Measurements from ENCODE around the gene BEST1. TPM values are rescaled to one million over a fixed set of nuclear protein-coding genes. Genes with fewer than 3 reads are reported as not detected.

Gene BEST1
- total RNA-seq, 4 donors from 2014 or later: 3.0 to 4.0 (median 3.4) TPM

DNA sequence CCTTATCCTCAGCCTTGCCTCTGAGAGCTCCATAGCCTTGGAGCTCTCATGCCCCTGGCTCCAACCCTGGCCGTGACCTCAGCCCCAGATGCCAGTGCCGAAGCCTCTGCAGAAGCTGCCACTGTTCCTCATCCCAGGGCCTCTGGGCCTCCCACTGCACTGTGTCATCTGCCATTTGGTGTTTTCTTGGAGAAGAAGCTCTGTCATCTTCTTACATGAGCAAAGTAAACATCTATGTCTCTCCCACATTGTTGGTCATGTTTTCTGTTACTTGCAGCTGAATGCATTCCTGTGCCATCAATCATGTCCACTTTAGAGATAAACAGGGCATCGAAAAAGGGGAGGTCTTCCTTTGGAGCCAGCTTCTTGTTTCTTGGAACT lies 62.3 kb downstream of the BEST1 start:
- Histone ChIP-seq H3K4me3 (no peak overlapping the region), H3K27ac (no peak overlapping the region), H3K9me3 (no peaks in the 10 kb centered on the region), H3K4me1 (no peaks in the 10 kb centered on the region), H3K36me3 (no peaks in the 10 kb centered on the region), H3K27me3 (no peaks in the 10 kb centered on the region)
- TF ChIP-seq EP300 (IDR thresholded peaks at IDR 0.05): no peak
- WGBS, 2 donors (ENCODE audit: low coverage in 1 of 2): 60 to 67% methylated on average over 1 of the region's 3 CpGs
- no peak for ATAC-seq

DNA sequence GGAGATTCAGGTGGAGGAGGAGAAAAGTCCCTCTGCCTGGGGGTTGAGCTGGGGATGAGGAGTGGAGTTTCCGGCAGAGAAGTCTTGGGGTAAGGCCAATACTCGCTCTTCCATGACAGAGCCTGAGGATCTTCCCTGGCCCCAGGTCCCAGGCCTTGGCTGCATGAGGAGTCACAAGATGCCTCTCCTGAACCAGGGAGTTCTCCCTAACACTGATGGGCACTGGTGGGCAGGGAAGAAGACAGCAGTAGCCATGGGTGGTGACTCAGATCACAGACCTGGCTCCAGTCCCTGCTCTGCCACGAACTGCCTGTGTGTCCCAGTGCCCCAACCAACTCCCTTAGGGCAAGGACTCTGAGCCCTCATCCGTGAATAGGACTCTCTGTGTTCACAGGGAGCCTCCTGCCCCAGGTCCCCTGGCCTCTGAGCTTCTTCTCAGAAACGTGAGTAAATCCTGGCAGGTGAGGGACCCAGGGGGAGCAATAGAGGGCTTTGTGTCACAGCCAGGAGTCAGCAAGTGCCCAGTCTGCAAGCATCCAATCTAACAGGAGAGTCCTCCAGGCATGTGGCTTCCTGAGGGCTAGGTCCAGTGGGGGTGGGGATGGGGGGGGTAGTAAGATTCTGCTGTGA lies 62.8 kb downstream of the BEST1 start:
- Histone ChIP-seq H3K36me3 (no peaks in the 10 kb centered on the region), H3K9me3 (no peaks in the 10 kb centered on the region), H3K27ac (no peak overlapping the region), H3K27me3 (no peaks in the 10 kb centered on the region), H3K4me1 (no peaks in the 10 kb centered on the region), H3K4me3 (no peak overlapping the region)
- WGBS, 2 donors (ENCODE audit: low coverage in 1 of 2): 60% methylated on average over 1 of the region's 5 CpGs; no CpG with 5 or more reads in 1 of the 2 donors
- no peak for TF ChIP-seq EP300 (IDR thresholded peaks at IDR 0.05)
- ATAC-seq: no peak

Small RNA genes within 50 kb of the gene (small RNA-seq; reads per million reads assigned to genes)
- 0 reads per million in 4 donors for gene RNU6-1243P

Other genes with a start within 250 kb of the BEST1 start
- under 1 TPM; 0.10 to 0.78 (median 0.19) TPM for gene MYRF, start 197.7 kb upstream of the BEST1 start, total RNA-seq
- 10 to 100 TPM; 31.4 to 36.7 (median 33.3) TPM for gene TMEM258, start 157.8 kb upstream of the BEST1 start, total RNA-seq
- 10 to 100 TPM in 1 of 4 donors, 1 to 10 TPM in 3; 7.1 to 14.2 (median 8.1) TPM for gene FEN1, start 157.4 kb upstream of the BEST1 start, total RNA-seq
- gene FADS1, start 133.3 kb upstream of the BEST1 start, total RNA-seq: 10 to 100 TPM; 20.8 to 37.4 (median 32.0) TPM
- 10 to 100 TPM; 17.6 to 40.0 (median 33.4) TPM for gene FADS2, start 122.1 kb upstream of the BEST1 start, total RNA-seq
- 10 to 100 TPM; 41.6 to 81.6 (median 60.5) TPM for gene FADS3, start 58.8 kb upstream of the BEST1 start, total RNA-seq
- gene RAB3IL1, start 32.8 kb upstream of the BEST1 start, total RNA-seq: 10 to 100 TPM; 11.5 to 22.1 (median 14.7) TPM
- 1,000 to 10,000 TPM; 1,945 to 2,292 (median 2,070) TPM for gene FTH1, start 17.3 kb downstream of the BEST1 start, total RNA-seq
- 10 to 100 TPM; 10.5 to 28.3 (median 16.8) TPM for gene INCENP, start 173.7 kb downstream of the BEST1 start, total RNA-seq
- not detected for gene SCGB1D1, start 239.9 kb downstream of the BEST1 start, total RNA-seq

All from gastroesophageal sphincter (tissue), 4 donors.